ENCODE measurements around the gene MPRIP. TPM values are rescaled to one million over a fixed set of nuclear protein-coding genes. Genes with fewer than 3 reads are reported as not detected.

The MPRIP gene
- total RNA-seq, 6 experiments from 2014 or later = 39.0 to 97.6 (median 76.7) TPM

GRCh38 chr17:17235212-17236174 lies 193.2 kb downstream of the MPRIP start:
- Histone ChIP-seq H3K9me3 (no peaks in the 10 kb centered on the region), H3K36me3 (peaks cover 0 to 14% (median 4%) of the 10 kb centered on the region in 4 donors), H3K4me3 (peak overlapping the region; percentile 81 to 99 (median 98)), H3K4me1 (peaks cover 0 to 47% (median 13%) of the 10 kb centered on the region in 4 donors), H3K27ac (peak overlapping the region; percentile 97 to 100 (median 100)), H3K27me3 (no peaks in the 10 kb centered on the region)
- WGBS (ENCODE audit: insufficient coverage, low coverage, low lambda C conversion rate, missing lambda C conversion rate) = 37% methylated on average over 17 of the region's 19 CpGs
- no peak for TF ChIP-seq POLR2A (IDR thresholded peaks at IDR 0.05)
- TF ChIP-seq CTCF (IDR thresholded peaks at IDR 0.05) = no peak
- DNase-seq (no peak), ATAC-seq (peak; percentile 3 to 21 (median 4))
- intact Hi-C loops (cut with DNase I) = no loop called here

GRCh38 chr17:17236295-17237025 lies 194.2 kb downstream of the MPRIP start:
- 0% methylated on average over 14 of the region's 31 CpGs for WGBS (ENCODE audit: insufficient coverage, low coverage, low lambda C conversion rate, missing lambda C conversion rate)

GRCh38 chr17:17237026-17237799 lies 195.0 kb downstream of the MPRIP start, which contains the start of gene FLCN:
TSS of gene FLCN (minus strand) at chr17:17237168. CDS start at chr17:17228137, 9,031 bp downstream.
- H3K4me1 ChIP-seq = peaks cover 0 to 39% (median 11%) of the 10 kb centered on the region in 4 donors
- no peaks in the 10 kb centered on the region for H3K36me3 ChIP-seq
- no peaks in the 10 kb centered on the region for H3K9me3 ChIP-seq
- TF ChIP-seq POLR2A (IDR thresholded peaks at IDR 0.05) (peak; percentile 68), CTCF (IDR thresholded peaks at IDR 0.05) (no peak)
- peak within 1 kb of the TSS; percentile 81 to 99 (median 98) for H3K4me3 ChIP-seq
- peak; percentile 89 to 93 (median 90) for ATAC-seq
- WGBS (ENCODE audit: insufficient coverage, low coverage, low lambda C conversion rate, missing lambda C conversion rate) = under 1% methylated on average over 26 of the region's 53 CpGs
- intact Hi-C loops (cut with DNase I) = no loop called here
- peak within 1 kb of the TSS; percentile 97 to 100 (median 100) for H3K27ac ChIP-seq
- peak; percentile 92 to 94 (median 93) for DNase-seq
- H3K27me3 ChIP-seq = no peaks in the 10 kb centered on the region

More at GRCh38 chr17:17236295-17237025, 194.2 kb downstream of the MPRIP start:
- ATAC-seq (peak; percentile 45 to 64 (median 55)), DNase-seq (peak in 2 of 3 donors; percentile 66 to 82)
- intact Hi-C loops (cut with DNase I) = no loop called here
- H3K4me1 ChIP-seq = peaks cover 0 to 47% (median 13%) of the 10 kb centered on the region in 4 donors
- peak overlapping the region; percentile 97 to 100 (median 100) for H3K27ac ChIP-seq
- TF ChIP-seq CTCF (IDR thresholded peaks at IDR 0.05) (no peak), POLR2A (IDR thresholded peaks at IDR 0.05) (peak; percentile 34)
- no peaks in the 10 kb centered on the region for H3K9me3 ChIP-seq
- peak overlapping the region; percentile 81 to 99 (median 98) for H3K4me3 ChIP-seq
- H3K27me3 ChIP-seq = no peaks in the 10 kb centered on the region
- peaks cover 0 to 4% (median 0%) of the 10 kb centered on the region in 4 donors for H3K36me3 ChIP-seq

- DNase-seq = no peak
- Histone ChIP-seq H3K36me3 (no peaks in the 10 kb centered on the region), H3K4me3 (no peak overlapping the region), H3K27me3 (no peaks in the 10 kb centered on the region), H3K9me3 (no peaks in the 10 kb centered on the region), H3K27ac (no peak overlapping the region), H3K4me1 (peaks cover 0 to 17% (median 6%) of the 10 kb centered on the region in 4 donors)
- intact Hi-C loops (cut with DNase I) = no loop called here
- 47% methylated on average over 1 of the region's 1 CpG for WGBS (ENCODE audit: insufficient coverage, low coverage, low lambda C conversion rate, missing lambda C conversion rate)
- no peak for TF ChIP-seq CTCF (IDR thresholded peaks at IDR 0.05)
- no peak for TF ChIP-seq POLR2A (IDR thresholded peaks at IDR 0.05)
- no peak for ATAC-seq
Observed at GRCh38 chr17:17239832-17240231, 197.6 kb downstream of the MPRIP start.
